CD4-positive, alpha-beta memory T cell (primary cell): Measurements from ENCODE around the gene SERHL2. TPM values are rescaled to one million over a fixed set of nuclear protein-coding genes. Genes with fewer than 3 reads are reported as not detected.

Experiments used
- CTCF ChIA-PET: fragments of 350-600 bp; sonication (Branson Sonifier 250); formaldehyde crosslinking; loops from one replicate; lab custom pipeline; 2021; ENCODE audit warnings: inconsistent platforms; ENCODE audit not compliant: partially characterized antibody; lab: Charles Lee
- POLR2A ChIA-PET: fragments of 350-600 bp; sonication (Branson Sonifier 250); formaldehyde crosslinking; loops from one replicate; lab custom pipeline; 2021; ENCODE audit not compliant: partially characterized antibody; lab: Charles Lee
- DNase-seq, 5 donors: peaks; one replicate each; pipeline versions ENCODE4 v3.0.0 to v3.0.0-alpha.2; 2020 to 2022; ENCODE audit warnings: mixed read lengths in 1 of 5
- H3K27ac ChIP-seq: one replicate; pipeline ENCODE4 v1.7.0; 2013; ENCODE audit warnings: low read depth, low read length
- H3K27me3 ChIP-seq: 2 replicates; pipeline ENCODE4 v1.7.0; 2013; ENCODE audit warnings: mild to moderate bottlenecking, low read length, moderate library complexity; ENCODE audit not compliant: insufficient read depth
- H3K36me3 ChIP-seq: 2 replicates; pipeline ENCODE4 v1.7.0; 2013; ENCODE audit warnings: mild to moderate bottlenecking, low read length, moderate library complexity; ENCODE audit not compliant: insufficient read depth
- H3K4me1 ChIP-seq: 2 replicates; pipeline ENCODE4 v1.7.0; 2013; ENCODE audit warnings: mild to moderate bottlenecking, low read length, moderate library complexity; ENCODE audit not compliant: insufficient read depth
- H3K4me3 ChIP-seq, 2 donors: one replicate each; pipeline ENCODE4 v1.7.0; 2013; ENCODE audit warnings: low read length in 2 of 2, mild to moderate bottlenecking in 1 of 2
- H3K9me3 ChIP-seq, 2 donors: one replicate each; pipeline ENCODE4 v1.7.0; 2013; ENCODE audit warnings: low read length in 2 of 2, control low read depth in 1 of 2; ENCODE audit not compliant: control insufficient read depth in 1 of 2
- H3K27ac Mint-ChIP-seq, 7 donors: one replicate each; pipeline ENCODE4 v1.8.0; 2020 to 2021; ENCODE audit warnings: mixed read lengths in 7 of 7, mild to moderate bottlenecking in 6 of 7, inconsistent platforms in 3 of 7, moderate library complexity in 3 of 7
- H3K27me3 Mint-ChIP-seq, 2 donors: one replicate each; pipeline ENCODE4 v1.8.0; 2020 to 2021; ENCODE audit warnings: mixed read lengths in 2 of 2
- H3K36me3 Mint-ChIP-seq, 2 donors: one replicate each; pipeline ENCODE4 v1.8.0; 2020 to 2021; ENCODE audit warnings: mixed read lengths in 2 of 2, inconsistent platforms in 1 of 2, mild to moderate bottlenecking in 1 of 2
- H3K4me1 Mint-ChIP-seq, 4 donors: one replicate each; pipeline ENCODE4 v1.8.0; 2020 to 2021; ENCODE audit warnings: mixed read lengths in 4 of 4, mild to moderate bottlenecking in 1 of 4
- H3K4me3 Mint-ChIP-seq, 8 donors: one replicate each; pipeline ENCODE4 v1.8.0; 2020 to 2021; ENCODE audit warnings: mixed read lengths in 8 of 8, mild to moderate bottlenecking in 7 of 8, moderate library complexity in 6 of 8, inconsistent platforms in 3 of 8
- H3K9me3 Mint-ChIP-seq, 8 donors: one replicate each; pipeline ENCODE4 v1.8.0; 2020 to 2021; ENCODE audit warnings: mixed read lengths in 8 of 8, mild to moderate bottlenecking in 5 of 8, inconsistent platforms in 3 of 8, moderate library complexity in 1 of 8
- intact Hi-C: fragments of 100-400 bp; cut with micrococcal nuclease; formaldehyde crosslinking; loops from one replicate; pipeline ENCODE4 v1.15.1; 2023
- polyA plus RNA-seq, 2 donors: library from polyadenylated mRNA; unstranded; fragments of 300-500 nt; fragmentation: Illumina TruSeq; gene quantifications; one replicate each; pipeline ENCODE4 v1.2.3, GENCODE V29; 2021
- total RNA-seq, 2 experiments: library from RNA; stranded (reverse); gene quantifications; one replicate each; pipeline ENCODE4 v1.2.3, GENCODE V29; 2021

SERHL2 gene
- total and polyA plus RNA-seq, 4 experiments from 2014 or later, result 0.26 to 0.81 (median 0.36) TPM; not detected in 1

GRCh38 chr22:42617155-42617983, 63.6 kb downstream of the SERHL2 start:
- H3K27ac ChIP-seq, result no peak overlapping the region

DNA sequence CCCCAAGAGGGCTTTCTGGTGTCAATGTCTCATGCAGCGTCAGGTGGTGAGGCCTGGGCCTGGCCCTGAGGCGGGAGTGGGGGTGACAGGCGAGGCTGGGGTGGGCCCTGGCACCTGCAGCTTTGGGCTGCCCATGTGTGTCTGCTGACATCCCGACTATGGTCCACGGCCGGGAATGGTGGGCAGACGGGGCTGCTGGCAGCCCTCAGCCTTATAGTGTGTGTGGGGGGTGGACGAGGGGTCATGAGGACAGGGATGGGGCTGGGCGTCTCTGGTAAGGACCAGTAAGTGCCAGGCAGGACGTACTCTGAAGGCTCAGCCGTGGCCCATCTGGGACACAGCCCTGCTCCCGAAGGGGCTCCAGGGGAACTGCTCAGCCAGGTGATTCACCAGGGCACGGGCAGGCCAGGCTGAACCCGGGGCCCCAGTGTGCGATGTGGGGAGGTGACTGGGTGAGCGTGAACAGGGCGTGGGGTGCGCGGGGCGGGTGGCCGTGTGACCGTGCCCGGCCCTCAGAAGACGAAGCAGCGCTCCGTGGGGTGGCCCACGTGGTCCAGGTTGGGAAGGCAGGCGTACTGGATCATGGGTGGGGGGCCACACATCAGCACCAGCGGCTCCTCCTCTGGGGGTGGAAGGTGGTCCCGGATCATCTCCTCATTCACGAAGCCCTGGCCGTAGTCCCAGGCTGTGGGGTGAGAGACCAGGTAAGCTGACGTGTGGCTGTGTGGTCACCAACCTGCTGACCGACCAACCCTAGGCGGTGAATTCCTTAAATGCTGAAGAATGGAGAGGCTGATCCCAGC, 65.7 kb downstream of the SERHL2 start:
- Histone ChIP-seq H3K4me1 (peaks cover 8% of the 10 kb centered on the region), H3K36me3 (peaks cover 5% of the 10 kb centered on the region), H3K27me3 (no peaks in the 10 kb centered on the region), H3K4me3 (no peak overlapping the region), H3K27ac (no peak overlapping the region), H3K9me3 (no peaks in the 10 kb centered on the region)
- H3K9me3 Mint-ChIP-seq, result peaks cover 0 to 5% (median 0%) of the 10 kb centered on the region in 8 donors
- ChIA-PET CTCF (no interaction called here), POLR2A (no interaction called here)
- no peak overlapping the region for H3K4me3 Mint-ChIP-seq
- peaks cover 8 to 27% (median 15%) of the 10 kb centered on the region in 4 donors for H3K4me1 Mint-ChIP-seq
- H3K27ac Mint-ChIP-seq, result peak overlapping the region in 1 of 7 donors; percentile 40
- peaks cover 0 to 21% of the 10 kb centered on the region in 2 donors for H3K36me3 Mint-ChIP-seq
- DNase-seq, result no peak
- H3K27me3 Mint-ChIP-seq, result no peaks in the 10 kb centered on the region
- intact Hi-C loops, result loop anchor here (10.0 kb wide), 3 partner anchors 395 to 545 kb away; partner anchors contain the start of genes NAGA, PACSIN2, PHETA2 and SMDT1

More at GRCh38 chr22:42617155-42617983, 63.6 kb downstream of the SERHL2 start:
- no peak for DNase-seq
- Histone ChIP-seq H3K9me3 (no peaks in the 10 kb centered on the region), H3K4me3 (no peak overlapping the region), H3K4me1 (peaks cover 26% of the 10 kb centered on the region), H3K36me3 (no peaks in the 10 kb centered on the region), H3K27me3 (no peaks in the 10 kb centered on the region)
- ChIA-PET POLR2A (interaction anchor here (0.9 to 1.0 kb wide), 2 partner anchors 67 to 397 kb away, joined by 3 read pairs; no protein-coding TSS in a partner anchor), CTCF (no interaction called here)
- H3K9me3 Mint-ChIP-seq, result peaks cover 0 to 5% (median 0%) of the 10 kb centered on the region in 8 donors
- peak overlapping the region in 2 of 8 donors; percentile 17 to 79 for H3K4me3 Mint-ChIP-seq
- peak overlapping the region in 6 of 7 donors; percentile 24 to 100 (median 58) for H3K27ac Mint-ChIP-seq
- intact Hi-C loops, result loop anchor here (10.0 kb wide), 3 partner anchors 397 to 543 kb away; partner anchors contain the start of genes NAGA, PACSIN2, PHETA2 and SMDT1
- H3K36me3 Mint-ChIP-seq, result peaks cover 4 to 27% of the 10 kb centered on the region in 2 donors
- peaks cover 21 to 48% (median 30%) of the 10 kb centered on the region in 4 donors for H3K4me1 Mint-ChIP-seq
- H3K27me3 Mint-ChIP-seq, result no peaks in the 10 kb centered on the region

- no peak overlapping the region for H3K27ac Mint-ChIP-seq
- peaks cover 8 to 21% (median 14%) of the 10 kb centered on the region in 4 donors for H3K4me1 Mint-ChIP-seq
- POLR2A ChIA-PET, result interaction anchor here (0.6 kb wide), 1 partner anchor 39 kb away, joined by 3 read pairs; no protein-coding TSS in a partner anchor
Observed at GRCh38 chr22:42620084-42620483, 66.3 kb downstream of the SERHL2 start.

DNA sequence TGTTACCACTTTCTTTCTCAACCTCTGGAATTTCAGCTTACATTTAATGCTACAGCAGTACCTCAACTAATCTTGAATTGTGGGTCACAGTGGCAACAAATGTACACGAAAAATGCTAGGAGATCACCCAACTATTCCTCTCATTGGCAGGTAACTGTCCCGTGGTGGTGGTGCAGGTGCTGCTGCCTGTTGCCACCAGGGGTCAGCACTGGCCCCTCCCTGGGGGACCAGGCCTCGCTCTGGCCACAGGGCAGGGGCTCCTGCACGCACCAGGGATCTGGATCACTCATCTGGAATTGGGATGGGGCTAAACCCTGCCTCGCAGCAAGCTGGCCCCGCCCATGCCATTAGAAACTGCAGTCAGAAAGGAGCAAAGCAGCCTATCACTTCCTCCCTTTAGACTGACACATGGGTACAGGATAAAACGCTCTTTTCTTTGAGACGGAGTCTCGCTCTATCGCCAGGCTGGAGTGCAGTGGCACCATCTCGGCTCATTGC, 67.8 kb downstream of the SERHL2 start:
- Mint-ChIP-seq H3K27me3 (no peaks in the 10 kb centered on the region), H3K4me1 (peaks cover 5 to 13% (median 6%) of the 10 kb centered on the region in 4 donors), H3K36me3 (peaks cover 6 to 20% of the 10 kb centered on the region in 2 donors), H3K9me3 (no peaks in the 10 kb centered on the region), H3K27ac (peak overlapping the region; percentile 36 to 86 (median 59)), H3K4me3 (no peak overlapping the region)
- no peaks in the 10 kb centered on the region for H3K27me3 ChIP-seq
- intact Hi-C loops, result no loop called here
- H3K27ac ChIP-seq, result no peak overlapping the region
- CTCF ChIA-PET, result interaction anchor here (0.6 to 2.9 kb wide), 13 partner anchors 9 to 453 kb away, joined by 3 to 19 read pairs (median 3); partner anchors contain the start of gene CYB5R3
- H3K9me3 ChIP-seq, result no peaks in the 10 kb centered on the region
- H3K4me3 ChIP-seq, result no peak overlapping the region
- DNase-seq, result peak in 4 of 5 donors; percentile 36 to 53 (median 47)
- H3K4me1 ChIP-seq, result no peaks in the 10 kb centered on the region
- POLR2A ChIA-PET, result no interaction called here
- H3K36me3 ChIP-seq, result peaks cover 12% of the 10 kb centered on the region

More at GRCh38 chr22:42620084-42620483, 66.3 kb downstream of the SERHL2 start:
- no peaks in the 10 kb centered on the region for H3K27me3 ChIP-seq
- H3K36me3 ChIP-seq, result peaks cover 5% of the 10 kb centered on the region
- CTCF ChIA-PET, result interaction anchor here (1.1 to 2.9 kb wide), 4 partner anchors 13 to 43 kb away, joined by 3 to 19 read pairs (median 4); no protein-coding TSS in a partner anchor
- no peak overlapping the region for H3K4me3 Mint-ChIP-seq
- H3K4me1 ChIP-seq, result peaks cover 8% of the 10 kb centered on the region
- H3K9me3 Mint-ChIP-seq, result peaks cover 0 to under 1% (median 0%) of the 10 kb centered on the region in 8 donors
- no peaks in the 10 kb centered on the region for H3K9me3 ChIP-seq
- intact Hi-C loops, result no loop called here
- DNase-seq, result no peak
- peaks cover 0 to 15% of the 10 kb centered on the region in 2 donors for H3K36me3 Mint-ChIP-seq
- no peak overlapping the region for H3K27ac ChIP-seq
- H3K27me3 Mint-ChIP-seq, result no peaks in the 10 kb centered on the region
- no peak overlapping the region for H3K4me3 ChIP-seq

GRCh38 chr22:42622061-42622710, 68.4 kb downstream of the SERHL2 start:
- peak overlapping the region in 5 of 7 donors; percentile 12 to 73 (median 31) for H3K27ac Mint-ChIP-seq
- H3K36me3 ChIP-seq, result peaks cover 19% of the 10 kb centered on the region
- intact Hi-C loops, result no loop called here
- H3K4me1 Mint-ChIP-seq, result peaks cover 5 to 13% (median 6%) of the 10 kb centered on the region in 4 donors
- no peaks in the 10 kb centered on the region for H3K27me3 Mint-ChIP-seq
- no peak overlapping the region for H3K4me3 ChIP-seq
- no peak for DNase-seq
- no peaks in the 10 kb centered on the region for H3K9me3 ChIP-seq
- POLR2A ChIA-PET, result interaction anchor here (2.8 kb wide), 1 partner anchor 7 kb away, joined by 15 read pairs; the partner anchor contains the start of gene POLDIP3
- H3K4me3 Mint-ChIP-seq, result no peak overlapping the region
- CTCF ChIA-PET, result interaction anchor here (0.6 to 2.9 kb wide), 9 partner anchors 9 to 452 kb away, joined by 3 to 19 read pairs (median 3); partner anchors contain the start of gene CYB5R3
- no peaks in the 10 kb centered on the region for H3K27me3 ChIP-seq
- H3K4me1 ChIP-seq, result no peaks in the 10 kb centered on the region
- H3K27ac ChIP-seq, result no peak overlapping the region
- H3K9me3 Mint-ChIP-seq, result no peaks in the 10 kb centered on the region
- peaks cover 8 to 24% of the 10 kb centered on the region in 2 donors for H3K36me3 Mint-ChIP-seq

DNA sequence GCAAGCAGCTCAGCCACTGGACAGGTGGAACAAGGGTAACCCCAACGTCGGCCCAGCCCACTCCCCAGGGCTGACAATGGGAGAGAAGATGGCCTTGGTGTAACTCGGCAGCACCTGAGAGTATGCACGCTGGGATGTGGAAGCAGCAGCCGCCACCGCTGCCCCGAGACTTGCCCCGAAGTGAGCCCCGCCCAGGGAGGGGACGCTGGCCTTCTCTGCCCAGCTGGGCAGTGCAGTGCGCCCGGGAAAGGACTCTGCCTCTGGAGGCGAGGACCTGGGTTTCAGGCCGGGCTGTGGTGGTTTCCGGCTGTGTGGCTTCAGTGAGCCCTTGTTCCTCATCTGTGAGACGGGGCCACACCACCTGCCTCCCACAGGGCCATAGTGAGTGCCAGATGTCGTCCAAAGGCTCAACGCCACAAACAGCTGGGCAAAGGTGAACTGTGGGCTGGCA, 69.6 kb downstream of the SERHL2 start:
- Histone ChIP-seq H3K4me3 (no peak overlapping the region), H3K36me3 (peaks cover 30% of the 10 kb centered on the region), H3K27ac (no peak overlapping the region), H3K27me3 (no peaks in the 10 kb centered on the region), H3K9me3 (no peaks in the 10 kb centered on the region), H3K4me1 (no peaks in the 10 kb centered on the region)
- DNase-seq, result no peak
- Mint-ChIP-seq H3K9me3 (no peaks in the 10 kb centered on the region), H3K4me3 (no peak overlapping the region), H3K4me1 (peaks cover 4 to 6% (median 6%) of the 10 kb centered on the region in 4 donors), H3K27ac (no peak overlapping the region), H3K36me3 (peaks cover 11 to 27% of the 10 kb centered on the region in 2 donors), H3K27me3 (no peaks in the 10 kb centered on the region)
- intact Hi-C loops, result no loop called here
- ChIA-PET POLR2A (interaction anchor here (2.8 kb wide), 1 partner anchor 9 kb away, joined by 15 read pairs; the partner anchor contains the start of gene POLDIP3), CTCF (interaction anchor here (1.0 to 2.9 kb wide), 3 partner anchors 24 to 410 kb away, joined by 3 to 18 read pairs (median 5); partner anchors contain the start of gene CYB5R3)
